Body of pancreas (tissue), 4 donors: ENCODE results near the gene ZNF528.

ENCODE experiments used
- CTCF ChIP-seq, 7 experiments: fragments of 450-650 bp in 4 of 7; fragments of 200-600 bp in 3 of 7; sonication (generic) in 3 of 7; IDR thresholded peaks; one replicate each; pipeline ENCODE4 v1.5.1; 2016 to 2019; ENCODE audit warnings: antibody characterized with exemption in 7 of 7
- POLR2A ChIP-seq, 3 donors: fragments of 450-650 bp; IDR thresholded peaks; one replicate each; pipeline ENCODE4 v1.6.1; 2016; ENCODE audit warnings: antibody characterized with exemption in 3 of 3, mild to moderate bottlenecking in 2 of 3

DNA sequence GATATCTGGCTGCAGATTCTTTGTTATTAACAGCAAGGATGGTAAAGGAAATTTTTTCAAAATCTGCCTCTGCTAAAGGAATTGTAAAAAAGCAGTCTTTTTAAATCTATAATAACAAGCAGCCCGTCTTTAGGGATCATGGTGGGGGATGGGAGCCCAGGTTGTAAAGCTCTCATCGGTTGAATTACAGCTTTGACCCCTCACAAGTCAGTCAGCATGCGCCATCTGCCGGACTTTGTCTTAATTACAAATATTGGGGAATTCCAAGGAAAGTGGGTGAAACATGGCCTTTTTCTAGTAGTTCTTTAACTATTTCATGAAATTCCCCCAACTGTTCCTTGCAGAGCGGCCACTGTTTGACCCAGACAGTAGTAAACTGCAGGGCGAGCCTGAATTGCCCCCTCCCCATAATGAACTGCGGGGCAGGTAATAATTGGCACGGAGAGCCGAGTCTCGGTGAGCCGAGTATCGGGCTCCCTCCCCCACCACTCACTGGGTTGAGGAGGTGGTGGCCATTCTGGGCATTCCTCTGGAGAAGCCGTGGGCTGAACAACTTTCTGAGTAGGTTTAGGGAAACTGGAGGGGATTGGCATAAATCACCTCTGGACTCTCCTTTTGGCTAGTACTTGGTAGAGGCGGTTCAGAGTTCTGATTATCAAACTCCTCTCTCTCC, 67.3 kb downstream of the ZNF528 start:
- TF ChIP-seq POLR2A (IDR thresholded peaks at IDR 0.05) (no peak), CTCF (IDR thresholded peaks at IDR 0.05) (no peak)
